Measurements from ENCODE around the gene OPCML.

The OPCML gene

GRCh38 chr11:133531971-133532651, at the start of gene OPCML:
OPCML (minus strand) TSS chr11:133532501.
- in situ Hi-C loops (cut with HindIII; ENCODE audit: low sequenced_read_pairs): no loop called here

GRCh38 chr11:133581091-133581490, 48.8 kb upstream of the OPCML start:
- in situ Hi-C loops (cut with HindIII; ENCODE audit: low sequenced_read_pairs): no loop called here

- in situ Hi-C loops (cut with HindIII; ENCODE audit: low sequenced_read_pairs): no loop called here
Measured at GRCh38 chr11:133579165-133580031, 47.1 kb upstream of the OPCML start.

GRCh38 chr11:133577403-133577802, 45.1 kb upstream of the OPCML start:
- in situ Hi-C loops (cut with HindIII; ENCODE audit: low sequenced_read_pairs): no loop called here

- in situ Hi-C loops (cut with HindIII; ENCODE audit: low sequenced_read_pairs): no loop called here
Measured at GRCh38 chr11:133576351-133576750, 44.0 kb upstream of the OPCML start.

- in situ Hi-C loops (cut with HindIII; ENCODE audit: low sequenced_read_pairs): no loop called here
Measured at GRCh38 chr11:133573081-133573480, 40.8 kb upstream of the OPCML start.

GRCh38 chr11:133570376-133570775, 38.1 kb upstream of the OPCML start:
- in situ Hi-C loops (cut with HindIII; ENCODE audit: low sequenced_read_pairs): no loop called here

- in situ Hi-C loops (cut with HindIII; ENCODE audit: low sequenced_read_pairs): loop anchor here (5.0 kb wide), 1 partner anchor 34 kb away; no protein-coding TSS in a partner anchor
Measured at GRCh38 chr11:133563505-133564025, 31.3 kb upstream of the OPCML start.

GRCh38 chr11:133560472-133560855, 28.2 kb upstream of the OPCML start:
- in situ Hi-C loops (cut with HindIII; ENCODE audit: low sequenced_read_pairs): loop anchor here (5.0 kb wide), 1 partner anchor 37 kb away; no protein-coding TSS in a partner anchor

GRCh38 chr11:133559833-133560471, 27.7 kb upstream of the OPCML start:
- in situ Hi-C loops (cut with HindIII; ENCODE audit: low sequenced_read_pairs): loop anchor here (5.0 kb wide), 1 partner anchor 37 kb away; no protein-coding TSS in a partner anchor

GRCh38 chr11:133559382-133559781, 27.1 kb upstream of the OPCML start:
- in situ Hi-C loops (cut with HindIII; ENCODE audit: low sequenced_read_pairs): no loop called here

- in situ Hi-C loops (cut with HindIII; ENCODE audit: low sequenced_read_pairs): no loop called here
Measured at GRCh38 chr11:133555034-133555433, 22.7 kb upstream of the OPCML start.

GRCh38 chr11:133553885-133554740, 21.8 kb upstream of the OPCML start:
- in situ Hi-C loops (cut with HindIII; ENCODE audit: low sequenced_read_pairs): no loop called here

- in situ Hi-C loops (cut with HindIII; ENCODE audit: low sequenced_read_pairs): no loop called here
Measured at GRCh38 chr11:133552938-133553337, 20.6 kb upstream of the OPCML start.

GRCh38 chr11:133551064-133551463, 18.8 kb upstream of the OPCML start:
- in situ Hi-C loops (cut with HindIII; ENCODE audit: low sequenced_read_pairs): no loop called here

GRCh38 chr11:133549826-133550225, 17.5 kb upstream of the OPCML start:
- in situ Hi-C loops (cut with HindIII; ENCODE audit: low sequenced_read_pairs): no loop called here

GRCh38 chr11:133548641-133549040, 16.3 kb upstream of the OPCML start:
- in situ Hi-C loops (cut with HindIII; ENCODE audit: low sequenced_read_pairs): no loop called here

GRCh38 chr11:133547808-133548494, 15.7 kb upstream of the OPCML start:
- in situ Hi-C loops (cut with HindIII; ENCODE audit: low sequenced_read_pairs): no loop called here

GRCh38 chr11:133545199-133545803, 13.0 kb upstream of the OPCML start:
- in situ Hi-C loops (cut with HindIII; ENCODE audit: low sequenced_read_pairs): no loop called here

All from endothelial cell of hepatic sinusoid (primary cell).